Esophagus muscularis mucosa (tissue), 4 donors: ENCODE data around the gene AKAP17A. TPM values are rescaled to one million over a fixed set of nuclear protein-coding genes. Genes with fewer than 3 reads are reported as not detected.
"Not testable (repeated sequence)": the region's sequence is repeated elsewhere in the genome, so short reads cannot be mapped to it uniquely, and the experiment has no call there.

Experiments used
- DNase-seq: peaks from one replicate; pipeline ENCODE4 v3.0.0-alpha.2; 2017; ENCODE audit errors: extremely low spot score
- H3K27ac ChIP-seq, 4 donors: fragments of 200-600 bp; sonication (generic); replicated peaks in 1 of 4; 1 replicate in 3 of 4; 2 replicates in 1 of 4; pipeline ENCODE4 v1.5.1; 2016 to 2019; ENCODE audit warnings: mild to moderate bottlenecking in 1 of 4
- H3K27me3 ChIP-seq, 4 donors: fragments of 200-600 bp; sonication (generic); one replicate each; pipeline versions ENCODE4 v1.5.1 to v1.6.0; 2016 to 2019
- H3K36me3 ChIP-seq, 4 donors: fragments of 200-600 bp; sonication (generic); one replicate each; pipeline ENCODE4 v1.5.1; 2016 to 2019
- H3K4me1 ChIP-seq, 4 donors: fragments of 200-600 bp; sonication (generic); one replicate each; pipeline ENCODE4 v1.5.1; 2016 to 2019
- H3K4me3 ChIP-seq, 4 donors: fragments of 200-600 bp; sonication (generic); 1 replicate in 2 of 4; 2 replicates in 2 of 4; pipeline ENCODE4 v1.5.1; 2016 to 2019; ENCODE audit warnings: mild to moderate bottlenecking in 4 of 4, moderate library complexity in 1 of 4
- H3K9me3 ChIP-seq, 4 donors: fragments of 200-600 bp; sonication (generic); 1 replicate in 3 of 4; 2 replicates in 1 of 4; pipeline ENCODE4 v1.5.1; 2016 to 2019
- CTCF ChIP-seq, 3 experiments: fragments of 200-600 bp in 2 of 3; fragments of 450-650 bp in 1 of 3; sonication (generic) in 2 of 3; IDR thresholded peaks; one replicate each; pipeline ENCODE4 v1.5.1; 2017 to 2019; ENCODE audit warnings: antibody characterized with exemption in 3 of 3, mild to moderate bottlenecking in 2 of 3, moderate library complexity in 1 of 3
- EP300 ChIP-seq: sonication (generic); formaldehyde crosslinking; IDR thresholded peaks from one replicate; pipeline ENCODE4 v1.6.1; 2017; ENCODE audit warnings: antibody characterized with exemption
- POLR2A ChIP-seq: fragments of 450-650 bp; IDR thresholded peaks from one replicate; pipeline ENCODE4 v1.6.1; 2017; ENCODE audit warnings: antibody characterized with exemption, moderate library complexity, mild to moderate bottlenecking, low read depth
- POLR2AphosphoS5 ChIP-seq, 2 donors: sonication (generic); formaldehyde crosslinking; IDR thresholded peaks; one replicate each; pipeline ENCODE4 v1.6.1; 2017; ENCODE audit warnings: antibody characterized with exemption in 2 of 2
- WGBS: methylation state at CpG from one replicate; pipeline ENCODE4 v1.1.5; 2018; 5-methylcytosine and 5-hydroxymethylcytosine counted together
- intact Hi-C: fragments of 100-400 bp; cut with DNase I; formaldehyde crosslinking; loops from one replicate; pipeline ENCODE4 v1.15.1; 2023
- total RNA-seq, 4 donors: library from RNA; depleted of rRNA; stranded (reverse); fragments of >200 nt; gene quantifications; one replicate each; pipeline versions ENCODE4 v1.1.0 to v1.2.1, GENCODE V29; 2016

The AKAP17A gene
- total RNA-seq, 4 donors from 2014 or later, result 23.4 to 36.8 (median 31.0) TPM

- Histone ChIP-seq H3K27me3 (peaks cover 0 to 18% (median 0%) of the 10 kb centered on the region in 4 donors), H3K9me3 (no peaks in the 10 kb centered on the region), H3K4me1 (no peaks in the 10 kb centered on the region), H3K4me3 (no peak overlapping the region), H3K36me3 (no peaks in the 10 kb centered on the region), H3K27ac (no peak overlapping the region)
- TF ChIP-seq POLR2A (no peak), EP300 (no peak), POLR2AphosphoS5 (IDR thresholded peaks at IDR 0.05) (no peak), CTCF (IDR thresholded peaks at IDR 0.05) (no peak)
- intact Hi-C loops, result no loop called here
- no peak for DNase-seq
- WGBS, result 57% methylated on average over 10 of the region's 10 CpGs
Observed at GRCh38 chrX:1564750-1565683, 26.4 kb upstream of the AKAP17A start.

- H3K4me3 ChIP-seq, intact Hi-C loops, H3K36me3 ChIP-seq, H3K27ac ChIP-seq, H3K4me1 ChIP-seq, H3K9me3 ChIP-seq: not testable (repeated sequence)
- peak; percentile 7 for DNase-seq
- WGBS, result 89% methylated on average over 19 of the region's 19 CpGs
- peaks cover 0 to 12% (median 3%) of the 10 kb centered on the region in 4 donors for H3K27me3 ChIP-seq
Observed at GRCh38 chrX:1574181-1574580, 17.2 kb upstream of the AKAP17A start.

GRCh38 chrX:1576201-1576992, 15.0 kb upstream of the AKAP17A start:
- DNase-seq, result peak; percentile 81
- Histone ChIP-seq H3K27me3 (peaks cover 0 to 12% (median 3%) of the 10 kb centered on the region in 4 donors), H3K36me3 (no peaks in the 10 kb centered on the region), H3K27ac (no peak overlapping the region), H3K4me3 (no peak overlapping the region), H3K9me3 (no peaks in the 10 kb centered on the region), H3K4me1 (no peaks in the 10 kb centered on the region)
- intact Hi-C loops, result loop anchor here (5.0 kb wide), 1 partner anchor 119 kb away; no protein-coding TSS in a partner anchor
- 70% methylated on average over 6 of the region's 6 CpGs for WGBS
- TF ChIP-seq CTCF (IDR thresholded peaks at IDR 0.05) (no peak), EP300 (no peak)

- 58% methylated on average over 2 of the region's 2 CpGs for WGBS
- intact Hi-C loops, result loop anchor here (5.0 kb wide), 1 partner anchor 121 kb away; no protein-coding TSS in a partner anchor
Observed at GRCh38 chrX:1577845-1578244, 13.6 kb upstream of the AKAP17A start.

More at GRCh38 chrX:1577845-1578244, 13.6 kb upstream of the AKAP17A start:
- H3K27ac ChIP-seq, result no peak overlapping the region
- no peak overlapping the region for H3K4me3 ChIP-seq
- TF ChIP-seq EP300 (no peak), CTCF (IDR thresholded peaks at IDR 0.05) (no peak), POLR2AphosphoS5 (IDR thresholded peaks at IDR 0.05) (no peak), POLR2A (no peak)
- H3K4me1 ChIP-seq, result no peaks in the 10 kb centered on the region
- H3K9me3 ChIP-seq, result no peaks in the 10 kb centered on the region
- H3K36me3 ChIP-seq, result no peaks in the 10 kb centered on the region
- DNase-seq, result no peak
- peaks cover 0 to 6% (median 0%) of the 10 kb centered on the region in 4 donors for H3K27me3 ChIP-seq
